KMS-11 (cell line): ENCODE results near the gene CTF1.

Experiments
- H2AFZ ChIP-seq: fragments of 200-600 bp; sonication (generic); 2 replicates; pipeline ENCODE4 v1.6.1; 2016; ENCODE audit warnings: antibody characterized with exemption, mixed run types, low read depth
- H3K27ac ChIP-seq: fragments of 200-600 bp; sonication (generic); 2 replicates; pipeline ENCODE4 v1.6.1; 2016; ENCODE audit warnings: mild to moderate bottlenecking, mixed run types
- H3K27me3 ChIP-seq: fragments of 200-600 bp; sonication (generic); 2 replicates; pipeline ENCODE4 v1.6.1; 2017; ENCODE audit warnings: mild to moderate bottlenecking, low read depth, mixed run types, moderate library complexity; ENCODE audit not compliant: insufficient read depth
- H3K36me3 ChIP-seq: fragments of 200-600 bp; sonication (generic); 2 replicates; pipeline ENCODE4 v1.6.1; 2017; ENCODE audit warnings: mild to moderate bottlenecking, mixed run types; ENCODE audit not compliant: insufficient read depth
- H3K4me1 ChIP-seq: fragments of 200-600 bp; sonication (generic); 2 replicates; pipeline ENCODE4 v1.6.1; 2016; ENCODE audit warnings: mild to moderate bottlenecking, low read depth, mixed run types; ENCODE audit not compliant: poor library complexity, severe bottlenecking
- H3K4me2 ChIP-seq: fragments of 200-600 bp; sonication (generic); 2 replicates; pipeline ENCODE4 v1.7.0; 2016; ENCODE audit warnings: mild to moderate bottlenecking, mixed run types
- H3K4me3 ChIP-seq: fragments of 200-600 bp; sonication (generic); IDR thresholded peaks from 2 replicates; pipeline ENCODE4 v1.6.1; 2017; ENCODE audit warnings: low read depth, low read length, mixed read lengths; ENCODE audit not compliant: insufficient read depth
- H3K79me2 ChIP-seq: fragments of 200-600 bp; sonication (generic); 2 replicates; pipeline ENCODE4 v1.6.1; 2016; ENCODE audit warnings: low read depth, mixed run types; ENCODE audit not compliant: insufficient read depth
- H3K9ac ChIP-seq: fragments of 200-600 bp; sonication (generic); 2 replicates; pipeline ENCODE4 v1.6.1; 2016; ENCODE audit warnings: mild to moderate bottlenecking, mixed run types
- H4K20me1 ChIP-seq: fragments of 200-600 bp; sonication (generic); 2 replicates; pipeline ENCODE4 v1.6.1; 2016; ENCODE audit warnings: mild to moderate bottlenecking, mixed run types; ENCODE audit not compliant: insufficient read depth
- CTCF ChIP-seq: fragments of 200-600 bp; sonication (generic); conservative IDR thresholded peaks from 2 replicates; pipeline ENCODE4 v1.6.1; 2017; ENCODE audit warnings: low read depth, mild to moderate bottlenecking, antibody characterized with exemption, low read length, moderate library complexity, mixed read lengths

Gene CTF1

GRCh38 chr16:30902029-30902972, 5.9 kb downstream of the CTF1 start:
- TF ChIP-seq CTCF = no peak
- Histone ChIP-seq H3K4me1 (peaks cover 21% of the 10 kb centered on the region), H2AFZ (peak overlapping the region; percentile 98), H3K36me3 (no peaks in the 10 kb centered on the region), H3K79me2 (no peaks in the 10 kb centered on the region), H3K9ac (peak overlapping the region; percentile 55; the same call in 1 of the 2 replicates), H4K20me1 (no peaks in the 10 kb centered on the region), H3K4me2 (peak overlapping the region; percentile 76), H3K27ac (no peak overlapping the region), H3K4me3 (no peak overlapping the region), H3K27me3 (no peaks in the 10 kb centered on the region)

- Histone ChIP-seq H2AFZ (peak overlapping the region; percentile 96; the same call in 1 of the 2 replicates), H3K4me1 (peaks cover 18% of the 10 kb centered on the region), H3K27ac (no peak overlapping the region), H3K36me3 (no peaks in the 10 kb centered on the region), H3K9ac (no peak overlapping the region), H4K20me1 (no peaks in the 10 kb centered on the region), H3K4me2 (no peak overlapping the region), H3K79me2 (no peaks in the 10 kb centered on the region), H3K4me3 (no peak overlapping the region), H3K27me3 (no peaks in the 10 kb centered on the region)
- TF ChIP-seq CTCF = no peak
Measured at GRCh38 chr16:30903002-30903401, 6.6 kb downstream of the CTF1 start.

GRCh38 chr16:30903596-30903995, 7.2 kb downstream of the CTF1 start:
- H2AFZ ChIP-seq = peak overlapping the region; percentile 63
- H3K79me2 ChIP-seq = no peaks in the 10 kb centered on the region
- no peak for TF ChIP-seq CTCF
- H3K4me3 ChIP-seq = no peak overlapping the region
- peaks cover 18% of the 10 kb centered on the region for H3K4me1 ChIP-seq
- no peak overlapping the region for H3K27ac ChIP-seq
- no peaks in the 10 kb centered on the region for H4K20me1 ChIP-seq
- no peak overlapping the region for H3K9ac ChIP-seq
- no peak overlapping the region for H3K4me2 ChIP-seq
- H3K36me3 ChIP-seq = no peaks in the 10 kb centered on the region
- H3K27me3 ChIP-seq = no peaks in the 10 kb centered on the region

- no peak for TF ChIP-seq CTCF
- no peaks in the 10 kb centered on the region for H3K79me2 ChIP-seq
- H4K20me1 ChIP-seq = no peaks in the 10 kb centered on the region
- peak overlapping the region; percentile 63 for H2AFZ ChIP-seq
- H3K9ac ChIP-seq = no peak overlapping the region
- no peak overlapping the region for H3K4me2 ChIP-seq
- H3K4me3 ChIP-seq = no peak overlapping the region
- H3K27ac ChIP-seq = no peak overlapping the region
- no peaks in the 10 kb centered on the region for H3K27me3 ChIP-seq
- H3K36me3 ChIP-seq = no peaks in the 10 kb centered on the region
- H3K4me1 ChIP-seq = peaks cover 18% of the 10 kb centered on the region
Measured at GRCh38 chr16:30904114-30904780, 7.8 kb downstream of the CTF1 start.
